SK-N-MC (cell line): ENCODE measurements around the gene LOXL1.

ENCODE experiments used
- DNase-seq: peaks from one replicate; pipeline ENCODE4 v3.0.0-alpha.2; 2011; ENCODE audit warnings: low read depth, low spot score
- H3K27ac ChIP-seq: fragments of 200-600 bp; sonication (generic); 2 replicates; pipeline ENCODE4 v1.5.1; 2016; ENCODE audit warnings: mixed run types
- H3K36me3 ChIP-seq: fragments of 200-600 bp; sonication (generic); 2 replicates; pipeline ENCODE4 v1.6.1; 2017; ENCODE audit warnings: antibody characterized with exemption, low read length, mixed read lengths; ENCODE audit not compliant: insufficient read depth
- H3K4me3 ChIP-seq: fragments of 200-600 bp; sonication (generic); 2 replicates; pipeline ENCODE4 v1.5.1; 2016
- H3K9ac ChIP-seq: fragments of 200-600 bp; sonication (generic); 2 replicates; pipeline ENCODE4 v1.8.0; 2017; ENCODE audit warnings: mixed run types, mixed read lengths; ENCODE audit not compliant: insufficient read length
- H3K9me3 ChIP-seq: fragments of 200-600 bp; sonication (generic); 2 replicates; pipeline ENCODE4 v1.6.1; 2017; ENCODE audit warnings: low read depth, mild to moderate bottlenecking, antibody characterized with exemption, low read length, moderate library complexity, mixed read lengths
- EZH2 ChIP-seq: fragments of 200-600 bp; sonication (generic); IDR thresholded peaks from one replicate; pipeline ENCODE4 v1.6.1; 2017; ENCODE audit warnings: antibody characterized with exemption
- FOXP2 ChIP-seq: optimal IDR thresholded peaks from 2 replicates; pipeline ENCODE3; 2011; ENCODE audit warnings: mild to moderate bottlenecking, moderate library complexity; ENCODE audit not compliant: insufficient read depth; ENCODE audit errors: extremely low read length, control extremely low read depth
- POLR2AphosphoS5 ChIP-seq: IDR thresholded peaks from 2 replicates; pipeline ENCODE4 v1.6.1; 2012; ENCODE audit warnings: mild to moderate bottlenecking, low read depth, low read length, borderline replicate concordance

The LOXL1 gene

DNA sequence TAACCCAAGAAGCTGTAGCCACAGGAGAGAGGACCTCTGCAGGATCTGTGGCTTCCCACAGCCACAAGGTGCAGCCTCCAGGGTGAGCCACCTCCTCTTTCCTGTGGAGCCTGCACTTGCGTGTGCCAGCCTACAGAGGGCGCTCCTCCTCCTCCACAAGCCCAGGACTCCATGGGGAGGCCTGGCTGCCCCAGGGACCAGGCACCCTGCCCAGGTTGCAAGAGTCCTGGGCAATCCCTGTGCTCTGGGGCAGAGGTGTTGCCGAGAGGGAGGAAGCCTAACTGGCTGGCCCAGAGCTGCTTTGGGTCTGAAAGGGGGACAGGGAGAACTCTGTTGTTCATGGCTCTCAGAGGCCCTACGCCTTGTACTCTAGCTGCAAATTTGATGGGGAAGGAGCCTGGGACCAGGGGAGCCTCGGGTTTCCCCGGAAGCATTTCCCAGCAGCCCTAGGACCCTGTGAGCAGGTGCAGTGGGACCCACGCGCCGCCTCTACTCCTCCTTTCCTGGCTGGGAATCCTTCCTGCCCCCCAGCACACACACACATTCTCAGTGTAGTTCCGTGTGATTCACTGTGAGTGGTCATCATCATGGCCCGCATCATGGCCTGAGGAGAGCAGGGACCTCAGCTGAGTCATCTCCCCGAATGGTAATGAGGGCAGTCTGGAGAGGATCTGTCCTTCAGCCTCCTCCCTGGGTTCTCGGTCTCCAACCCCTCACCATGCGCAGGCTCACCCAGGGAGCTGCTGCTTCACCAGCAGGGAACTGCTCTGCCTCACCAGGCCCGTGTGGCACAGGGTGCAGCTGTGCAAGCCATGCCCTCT lies 28.6 kb upstream of the LOXL1 start:
- TF ChIP-seq EZH2, result no peak
- TF ChIP-seq POLR2AphosphoS5, result no peak
- DNase-seq, result no peak
- no peak overlapping the region for H3K9ac ChIP-seq
- no peaks in the 10 kb centered on the region for H3K36me3 ChIP-seq
- H3K4me3 ChIP-seq, result no peak overlapping the region
- H3K9me3 ChIP-seq, result no peaks in the 10 kb centered on the region
- H3K27ac ChIP-seq, result no peak overlapping the region

DNA sequence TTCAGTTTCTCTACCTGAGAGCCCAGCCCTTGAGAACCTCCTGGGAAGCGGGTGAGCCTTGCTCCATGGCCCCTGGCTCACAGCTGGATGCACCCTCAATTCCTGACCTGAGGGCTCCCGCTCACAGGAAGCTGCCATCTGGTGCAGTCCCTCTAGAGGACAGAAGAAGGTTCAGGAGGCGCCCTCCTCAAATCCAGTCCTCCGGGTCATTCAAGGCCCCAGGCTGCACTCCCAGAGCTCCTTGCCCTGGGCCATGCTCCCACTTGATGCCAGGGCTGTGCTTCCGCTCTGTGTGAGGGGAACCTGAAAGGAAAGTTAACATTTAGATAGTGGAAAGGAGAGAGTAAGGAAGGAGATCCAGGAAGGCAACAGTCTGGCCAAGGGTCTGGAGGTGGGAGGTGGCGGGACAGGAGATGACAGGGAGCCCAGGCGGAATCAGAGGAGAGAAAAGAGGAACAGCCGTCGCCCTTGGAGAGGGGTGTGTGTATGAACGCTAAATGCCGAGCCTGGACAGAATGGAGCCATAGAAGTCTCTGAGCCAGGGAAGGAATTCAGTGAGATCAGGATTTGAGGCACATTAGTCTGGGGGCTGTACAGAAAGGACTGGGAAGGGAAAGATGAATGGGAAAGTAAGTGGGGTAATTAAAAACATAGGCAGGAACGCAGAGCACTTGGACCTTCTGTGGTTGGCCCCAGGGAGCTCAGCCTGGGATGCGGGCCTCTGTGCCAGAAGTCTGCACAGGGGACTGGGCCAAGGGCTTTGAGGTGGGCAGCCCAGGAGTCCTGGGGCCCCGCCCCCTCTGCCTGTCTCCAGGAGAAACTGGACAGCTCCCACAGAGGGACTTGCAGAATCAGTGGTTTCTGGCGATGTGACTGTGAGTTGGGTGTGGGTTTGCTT lies 26.8 kb upstream of the LOXL1 start:
- Histone ChIP-seq H3K9ac (no peak overlapping the region), H3K4me3 (no peak overlapping the region), H3K9me3 (no peaks in the 10 kb centered on the region), H3K36me3 (no peaks in the 10 kb centered on the region), H3K27ac (no peak overlapping the region)
- no peak for TF ChIP-seq FOXP2
- TF ChIP-seq EZH2, result no peak
- no peak for TF ChIP-seq POLR2AphosphoS5
- no peak for DNase-seq

DNA sequence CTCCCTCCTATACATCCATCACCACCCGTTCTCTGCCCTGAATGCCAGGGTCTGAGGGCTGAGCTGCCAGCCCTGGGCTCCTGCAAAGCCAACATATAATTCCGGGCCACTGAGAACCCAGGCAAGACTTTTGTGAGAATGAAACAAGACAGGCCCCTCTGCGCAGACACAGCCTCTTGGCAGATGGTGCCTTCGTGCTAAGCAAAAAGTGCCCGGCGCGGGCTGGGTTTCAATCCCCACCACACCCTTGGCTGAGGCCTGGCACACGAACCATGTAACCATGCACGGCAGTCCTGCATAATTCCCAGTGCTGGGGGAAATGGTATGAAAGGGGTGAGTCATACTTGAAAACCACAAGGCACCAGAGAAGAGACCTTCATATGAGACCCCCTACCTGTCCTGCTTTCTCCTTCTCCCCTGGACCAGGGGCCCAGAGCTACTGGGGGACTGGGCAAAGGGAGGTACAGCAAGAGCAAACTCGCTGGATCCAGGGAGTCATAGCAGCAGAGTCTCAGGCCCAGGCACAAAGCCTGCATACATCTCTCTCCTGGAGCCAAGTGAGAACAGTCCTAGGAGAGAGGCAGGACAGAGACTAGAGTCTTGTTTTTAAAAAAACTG lies 26.1 kb upstream of the LOXL1 start:
- Histone ChIP-seq H3K4me3 (no peak overlapping the region), H3K9ac (no peak overlapping the region), H3K27ac (no peak overlapping the region), H3K36me3 (no peaks in the 10 kb centered on the region), H3K9me3 (no peaks in the 10 kb centered on the region)
- TF ChIP-seq FOXP2, result no peak
- TF ChIP-seq POLR2AphosphoS5, result no peak
- no peak for TF ChIP-seq EZH2
- no peak for DNase-seq

DNA sequence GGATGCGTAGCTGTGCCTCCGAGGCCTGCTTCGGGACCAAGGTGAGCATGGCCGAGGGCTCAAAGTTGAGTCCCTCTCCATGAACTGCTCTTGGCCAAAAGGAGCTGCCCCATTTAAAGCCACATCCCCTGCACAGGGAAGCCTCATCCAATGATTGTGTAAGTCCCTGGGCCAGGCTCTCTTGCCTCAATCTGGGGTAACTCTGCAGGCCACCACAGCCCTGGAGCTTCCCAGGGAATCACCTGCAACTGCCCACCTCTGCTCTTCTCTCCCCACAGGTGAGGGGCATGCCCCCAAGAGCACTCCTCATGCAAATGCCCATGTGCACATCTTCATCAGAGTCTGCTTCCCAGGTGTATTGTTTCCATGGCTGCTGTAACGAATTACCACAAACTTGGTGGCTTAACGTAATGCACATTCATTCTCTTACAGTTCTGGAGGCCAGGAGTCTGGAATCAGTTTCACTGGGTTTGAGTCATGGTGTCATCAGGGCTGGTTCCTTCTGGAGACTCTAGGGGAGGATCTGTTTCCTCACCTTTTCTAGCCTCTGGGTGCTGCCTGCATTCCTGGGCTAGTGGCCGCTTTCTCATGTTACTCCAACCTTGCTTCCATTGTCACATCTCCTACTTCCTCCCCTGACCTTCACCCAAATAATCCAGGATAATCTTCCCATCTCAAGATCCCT lies 25.0 kb upstream of the LOXL1 start:
- no peaks in the 10 kb centered on the region for H3K9me3 ChIP-seq
- DNase-seq, result no peak
- H3K27ac ChIP-seq, result no peak overlapping the region
- no peak overlapping the region for H3K4me3 ChIP-seq
- TF ChIP-seq FOXP2 (no peak), POLR2AphosphoS5 (no peak), EZH2 (no peak)
- H3K36me3 ChIP-seq, result no peaks in the 10 kb centered on the region
- H3K9ac ChIP-seq, result no peak overlapping the region

DNA sequence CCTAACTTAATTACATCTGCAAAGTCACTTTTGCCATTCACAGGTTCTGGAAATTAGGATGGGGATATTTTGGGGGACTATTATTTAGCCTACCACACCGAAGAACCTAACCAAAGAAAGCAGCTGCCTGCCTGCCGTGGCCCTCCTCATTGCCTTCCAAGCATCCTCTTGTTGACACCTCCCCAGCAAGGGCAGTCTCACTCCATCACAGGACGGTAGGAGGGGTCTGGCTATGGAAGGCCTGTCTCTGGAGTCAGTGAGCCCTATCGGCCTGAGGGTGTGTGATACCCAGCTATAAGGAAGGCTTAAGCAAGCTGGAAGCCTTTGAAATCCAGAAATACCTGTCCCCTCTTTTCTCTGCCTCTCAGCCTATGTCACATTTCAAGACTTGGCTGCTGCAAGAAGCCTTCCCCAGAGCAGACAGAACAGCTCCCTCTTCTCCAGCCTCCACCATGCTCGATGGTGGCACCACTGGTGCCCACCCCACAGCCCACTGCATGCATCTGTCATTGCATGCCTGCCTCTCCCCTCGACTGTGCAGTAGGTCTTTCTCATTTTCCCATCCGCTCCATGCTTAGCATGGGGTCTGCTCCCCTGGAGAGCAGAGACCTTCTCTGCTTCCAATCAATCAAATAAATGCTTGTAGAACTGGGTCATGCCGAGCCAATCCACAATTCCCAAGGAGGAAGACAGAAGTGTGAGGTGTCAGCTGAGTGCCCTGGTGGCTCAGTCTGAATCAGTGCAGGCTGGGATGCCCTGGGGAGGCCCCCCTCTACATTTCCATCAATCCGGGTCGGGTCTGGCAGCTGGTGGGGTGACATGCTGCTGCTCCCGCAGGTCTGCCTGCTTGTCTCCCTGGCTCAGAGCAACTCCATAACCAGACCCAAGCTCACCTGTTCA lies 23.9 kb upstream of the LOXL1 start:
- Histone ChIP-seq H3K9me3 (no peaks in the 10 kb centered on the region), H3K9ac (no peak overlapping the region), H3K27ac (no peak overlapping the region), H3K4me3 (no peak overlapping the region), H3K36me3 (no peaks in the 10 kb centered on the region)
- TF ChIP-seq FOXP2 (no peak), POLR2AphosphoS5 (no peak), EZH2 (no peak)
- no peak for DNase-seq

DNA sequence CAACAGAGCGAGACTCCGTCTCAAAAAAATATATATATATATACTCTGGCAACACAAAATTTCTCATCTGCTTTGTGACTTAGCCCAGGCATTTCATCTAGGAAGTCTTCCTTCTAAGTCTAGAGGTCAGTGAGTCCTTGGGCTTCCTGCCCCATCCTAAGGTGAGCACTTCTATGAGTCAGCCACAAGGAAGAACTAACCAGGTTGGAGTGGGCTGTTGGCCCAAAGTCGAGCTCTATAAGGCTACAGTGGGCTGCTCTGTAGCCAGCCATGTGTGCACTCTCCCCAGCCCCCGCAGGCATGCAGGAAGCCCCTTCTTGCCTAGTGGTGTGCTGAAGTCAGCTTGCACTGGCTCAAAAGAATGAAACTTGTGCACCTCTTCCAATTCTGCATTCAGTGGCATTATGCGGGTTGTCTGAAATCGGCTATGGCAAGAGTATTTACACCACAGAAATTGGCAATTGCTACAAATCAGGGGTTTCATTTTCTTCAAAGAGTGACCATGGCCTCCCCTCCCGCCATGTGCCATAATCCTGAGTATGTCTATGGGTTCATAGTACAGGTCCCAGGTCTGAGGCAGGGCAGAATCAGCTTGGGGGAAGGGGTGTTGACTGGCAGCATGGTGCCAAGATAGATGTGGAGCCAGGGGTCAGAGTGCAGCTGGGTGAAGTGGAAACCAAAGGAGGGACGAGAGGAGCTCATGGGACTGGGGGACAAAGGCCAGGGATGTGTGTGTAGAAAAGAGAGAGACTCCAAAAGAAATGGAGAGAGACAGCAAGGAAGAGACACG lies 22.0 kb upstream of the LOXL1 start:
- no peak overlapping the region for H3K9ac ChIP-seq
- H3K36me3 ChIP-seq, result no peaks in the 10 kb centered on the region
- TF ChIP-seq FOXP2 (no peak), EZH2 (no peak), POLR2AphosphoS5 (no peak)
- no peak overlapping the region for H3K27ac ChIP-seq
- no peak overlapping the region for H3K4me3 ChIP-seq
- H3K9me3 ChIP-seq, result no peaks in the 10 kb centered on the region
- DNase-seq, result no peak

DNA sequence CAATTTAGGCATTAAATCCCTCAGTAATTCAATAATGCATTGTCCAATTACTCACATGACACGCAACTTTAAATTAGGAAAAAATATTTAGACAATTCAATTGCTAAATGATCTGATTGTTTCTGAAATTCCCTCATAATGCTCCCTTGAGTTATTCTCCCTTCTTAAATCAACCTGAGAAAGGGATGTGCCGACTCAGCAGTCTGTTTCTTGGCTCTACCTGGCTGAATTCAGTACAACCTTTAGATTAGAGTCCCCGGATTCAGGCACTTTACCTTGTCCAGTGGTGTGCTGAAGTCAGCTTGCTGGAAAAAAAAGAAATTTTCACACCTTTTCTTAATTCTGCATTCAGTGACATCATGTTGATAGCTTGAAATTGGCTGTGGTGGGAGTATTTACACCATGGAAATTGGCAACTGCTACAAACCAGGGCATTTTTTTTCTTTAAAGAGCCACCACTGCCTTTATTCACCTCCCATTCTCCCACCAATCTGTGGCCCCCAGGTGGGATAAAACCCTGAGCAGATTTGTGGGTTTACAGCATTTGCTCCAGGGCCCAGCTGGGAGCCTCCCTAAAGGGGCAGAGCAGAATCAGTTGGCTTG lies 20.9 kb upstream of the LOXL1 start:
- H3K9ac ChIP-seq, result no peak overlapping the region
- DNase-seq, result no peak
- H3K27ac ChIP-seq, result no peak overlapping the region
- no peaks in the 10 kb centered on the region for H3K9me3 ChIP-seq
- TF ChIP-seq FOXP2, result no peak
- TF ChIP-seq POLR2AphosphoS5, result no peak
- no peak for TF ChIP-seq EZH2
- H3K36me3 ChIP-seq, result no peaks in the 10 kb centered on the region
- no peak overlapping the region for H3K4me3 ChIP-seq
